A204.1 (cell line): Measurements from ENCODE around the gene PSMD2.

Experiments used
- FAIRE-seq: peaks from 2 replicates; lab custom pipeline; 2012; peaks lifted over from hg19 to GRCh38; lab: Jason Lieb, UNC

Gene PSMD2

GRCh38 chr3:184282941-184283340 lies 16.1 kb upstream of the PSMD2 start:
- FAIRE-seq = no peak

DNA sequence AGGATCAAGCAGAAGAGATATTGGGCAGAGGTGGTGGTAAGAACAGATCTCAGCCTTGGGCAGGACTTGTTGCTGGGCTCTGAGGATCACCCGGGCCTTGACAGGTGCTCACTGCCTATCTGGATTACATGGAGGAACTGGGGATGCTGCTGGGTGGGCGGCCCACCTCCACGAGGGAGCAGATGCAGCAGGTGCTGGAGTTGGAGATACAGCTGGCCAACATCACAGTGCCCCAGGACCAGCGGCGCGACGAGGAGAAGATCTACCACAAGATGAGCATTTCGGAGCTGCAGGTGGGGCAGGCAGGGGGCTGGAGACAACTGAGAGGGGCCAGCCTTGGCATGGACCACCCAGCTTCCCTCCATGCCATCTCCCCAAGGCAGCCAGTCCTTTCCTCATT lies 15.4 kb upstream of the PSMD2 start:
- FAIRE-seq = no peak

- FAIRE-seq = no peak
These were observed 14.3 kb upstream of the PSMD2 start for GRCh38 chr3:184284696-184285095.

DNA sequence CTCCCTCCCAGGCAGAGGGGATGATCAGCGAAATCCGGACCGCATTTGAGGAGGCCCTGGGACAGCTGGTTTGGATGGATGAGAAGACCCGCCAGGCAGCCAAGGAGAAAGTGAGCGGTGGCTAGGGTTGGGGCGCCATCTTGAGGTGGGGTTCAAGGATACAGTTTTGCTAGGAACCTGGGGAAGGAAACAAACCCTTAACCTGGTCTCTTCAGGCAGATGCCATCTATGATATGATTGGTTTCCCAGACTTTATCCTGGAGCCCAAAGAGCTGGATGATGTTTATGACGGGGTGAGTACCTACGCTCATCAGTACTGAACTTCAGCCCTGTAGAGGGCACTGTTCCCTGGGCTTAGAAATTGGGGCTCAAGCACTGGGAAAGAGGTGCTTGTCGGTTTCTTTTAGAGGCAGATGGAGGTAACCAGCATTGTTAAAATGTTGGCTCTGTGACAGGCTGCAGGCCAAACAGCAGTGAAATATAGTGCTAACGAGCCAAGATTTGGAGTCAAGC lies 9.6 kb upstream of the PSMD2 start:
- FAIRE-seq = no peak

DNA sequence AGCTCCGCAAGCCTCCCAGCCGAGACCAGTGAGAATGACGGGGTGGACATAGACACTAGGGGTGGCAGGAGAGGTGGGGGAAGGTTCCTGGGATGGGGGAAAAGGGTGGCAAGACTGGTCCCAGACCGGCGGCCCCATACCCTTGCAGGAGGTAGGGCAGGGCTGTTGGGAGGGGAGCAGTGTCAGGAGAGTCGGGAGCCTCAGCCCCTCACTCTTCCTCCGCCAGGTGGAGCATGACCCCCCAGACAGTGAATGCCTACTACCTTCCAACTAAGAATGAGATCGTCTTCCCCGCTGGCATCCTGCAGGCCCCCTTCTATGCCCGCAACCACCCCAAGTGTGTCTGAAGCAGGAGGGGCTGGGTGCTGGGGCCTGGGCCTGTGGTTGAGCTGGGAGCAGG lies 8.7 kb upstream of the PSMD2 start:
- no peak for FAIRE-seq

- no peak for FAIRE-seq
These were observed 7.8 kb upstream of the PSMD2 start for GRCh38 chr3:184291044-184291737.

DNA sequence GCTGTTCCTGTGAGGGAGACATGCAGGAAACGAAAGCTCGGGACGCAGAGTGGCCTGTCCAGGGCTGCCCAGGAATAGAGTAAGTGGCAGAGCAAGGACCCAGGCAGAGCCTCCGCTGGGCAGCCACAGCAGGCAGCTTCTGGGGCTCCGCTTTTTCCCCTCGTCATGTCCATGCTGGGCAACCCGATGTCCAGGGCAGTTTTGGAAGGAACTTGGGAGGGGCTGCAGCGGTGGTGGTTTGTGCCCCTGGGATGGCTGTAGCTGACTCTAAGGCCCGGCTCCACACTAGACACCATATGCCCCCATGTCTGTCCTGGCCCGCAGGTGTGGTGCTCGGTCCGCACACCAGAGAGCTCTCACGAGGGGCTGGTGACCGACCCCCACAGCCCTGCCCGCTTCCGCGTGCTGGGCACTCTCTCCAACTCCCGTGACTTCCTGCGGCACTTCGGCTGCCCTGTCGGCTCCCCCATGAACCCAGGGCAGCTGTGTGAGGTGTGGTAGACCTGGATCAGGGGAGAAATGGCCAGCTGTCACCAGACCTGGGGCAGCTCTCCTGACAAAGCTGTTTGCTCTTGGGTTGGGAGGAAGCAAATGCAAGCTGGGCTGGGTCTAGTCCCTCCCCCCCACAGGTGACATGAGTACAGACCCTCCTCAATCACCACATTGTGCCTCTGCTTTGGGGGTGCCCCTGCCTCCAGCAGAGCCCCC lies 7.1 kb upstream of the PSMD2 start:
- FAIRE-seq = no peak

GRCh38 chr3:184295771-184296170 lies 3.3 kb upstream of the PSMD2 start:
- no peak for FAIRE-seq

DNA sequence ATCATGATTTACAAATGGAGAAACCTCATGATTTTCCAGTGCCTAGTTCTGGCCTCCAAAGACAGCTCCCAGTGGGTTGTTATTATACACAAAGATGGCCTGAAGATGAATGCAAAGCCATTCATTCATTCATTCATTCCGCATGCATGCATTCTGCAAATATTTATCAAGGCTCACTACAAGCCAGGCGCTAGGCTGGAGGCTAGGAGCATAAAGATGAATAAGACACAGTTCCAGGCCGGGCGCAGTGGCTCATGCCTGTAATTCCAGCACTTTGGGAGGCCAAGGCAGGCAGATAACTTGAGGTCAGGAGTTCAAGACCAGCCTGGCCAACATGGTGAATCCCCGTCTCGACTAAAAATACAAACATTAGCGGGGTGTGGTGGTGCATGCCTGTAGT lies 2.4 kb upstream of the PSMD2 start:
- no peak for FAIRE-seq

DNA sequence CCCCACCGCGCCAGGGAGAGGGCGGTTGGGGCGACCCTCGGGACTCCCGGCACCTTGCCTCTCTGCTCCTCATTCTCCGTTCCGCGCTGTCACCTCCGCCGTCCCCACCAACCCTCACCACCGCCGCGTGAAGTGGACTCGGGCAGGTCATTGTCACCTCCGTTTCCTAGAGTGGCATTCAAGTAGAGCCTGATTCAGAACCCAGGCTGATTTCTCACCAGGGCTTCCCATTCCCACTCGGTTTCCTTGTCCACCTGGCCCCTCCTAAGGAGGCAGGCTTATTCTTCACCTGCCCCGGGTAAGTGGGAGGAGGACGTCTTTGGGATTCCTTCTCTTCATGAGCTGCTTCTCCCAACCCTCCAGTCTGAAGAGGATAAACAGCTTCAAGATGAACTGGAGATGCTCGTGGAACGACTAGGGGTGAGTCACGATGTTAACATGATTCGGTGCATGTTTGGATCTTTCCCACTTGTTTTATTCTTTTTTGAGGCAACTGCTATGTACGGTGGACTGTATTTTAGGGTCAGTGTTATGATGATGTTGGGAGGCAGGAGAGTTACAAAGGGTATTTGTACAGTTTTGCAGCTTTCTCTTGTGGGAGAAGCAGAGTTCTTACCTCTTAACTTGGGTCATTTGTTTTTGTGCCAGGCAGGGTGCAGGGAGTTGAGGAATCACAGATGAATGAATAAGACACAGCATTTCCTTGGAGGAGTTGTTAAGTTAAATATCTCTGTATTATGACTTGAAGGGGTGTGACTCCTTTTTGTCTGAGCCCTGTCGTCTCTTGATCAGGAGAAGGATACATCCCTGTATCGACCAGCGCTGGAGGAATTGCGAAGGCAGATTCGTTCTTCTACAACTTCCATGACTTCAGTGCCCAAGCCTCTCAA lies 692 bp downstream of the PSMD2 start:
- no peak for FAIRE-seq

GRCh38 chr3:184300378-184300720 lies 1.3 kb downstream of the PSMD2 start:
- no peak for FAIRE-seq

- no peak for FAIRE-seq
These were observed 6.5 kb downstream of the PSMD2 start for GRCh38 chr3:184305577-184305976.

DNA sequence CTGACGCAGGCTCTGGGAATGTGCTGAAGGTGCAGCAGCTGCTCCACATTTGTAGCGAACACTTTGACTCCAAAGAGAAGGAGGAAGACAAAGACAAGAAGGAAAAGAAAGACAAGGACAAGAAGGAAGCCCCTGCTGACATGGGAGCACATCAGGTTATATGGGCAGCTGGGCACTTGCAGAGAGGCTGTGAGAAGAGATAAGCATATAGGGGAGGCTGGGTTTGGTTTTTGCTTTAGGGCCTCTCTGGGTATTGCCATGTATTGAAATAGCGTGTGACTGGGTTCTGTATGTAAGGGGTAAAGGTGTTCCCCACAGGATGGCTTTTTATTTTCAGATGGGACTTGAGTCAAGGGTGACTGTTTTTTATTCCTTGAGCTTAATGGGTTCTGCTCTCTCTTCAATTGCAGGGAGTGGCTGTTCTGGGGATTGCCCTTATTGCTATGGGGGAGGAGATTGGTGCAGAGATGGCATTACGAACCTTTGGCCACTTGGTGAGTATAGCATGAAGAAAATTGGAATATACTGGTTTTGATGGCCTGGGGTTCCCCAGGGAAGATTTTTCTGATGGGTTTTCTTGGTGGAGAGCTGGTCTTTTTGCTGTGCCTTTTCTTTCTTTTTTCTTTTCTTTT lies 7.4 kb downstream of the PSMD2 start:
- FAIRE-seq = no peak

DNA sequence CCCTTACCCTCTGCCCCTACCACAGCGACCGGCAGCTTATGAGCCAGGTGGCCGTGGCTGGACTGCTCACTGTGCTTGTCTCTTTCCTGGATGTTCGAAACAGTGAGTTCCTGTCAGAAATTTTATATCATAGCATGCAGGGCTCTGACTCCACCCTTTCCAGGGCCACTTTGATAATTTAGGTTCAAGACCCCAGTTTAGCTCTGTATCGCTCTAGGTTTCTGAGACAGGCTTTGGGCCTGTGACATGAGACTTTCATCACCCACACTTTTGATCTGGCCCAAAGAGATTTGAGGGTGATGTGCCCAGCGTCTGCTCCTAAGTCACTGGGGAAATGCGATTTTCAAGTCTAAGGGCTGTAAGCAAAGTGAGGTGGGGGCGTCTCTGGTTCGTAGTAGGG lies 8.9 kb downstream of the PSMD2 start:
- no peak for FAIRE-seq

DNA sequence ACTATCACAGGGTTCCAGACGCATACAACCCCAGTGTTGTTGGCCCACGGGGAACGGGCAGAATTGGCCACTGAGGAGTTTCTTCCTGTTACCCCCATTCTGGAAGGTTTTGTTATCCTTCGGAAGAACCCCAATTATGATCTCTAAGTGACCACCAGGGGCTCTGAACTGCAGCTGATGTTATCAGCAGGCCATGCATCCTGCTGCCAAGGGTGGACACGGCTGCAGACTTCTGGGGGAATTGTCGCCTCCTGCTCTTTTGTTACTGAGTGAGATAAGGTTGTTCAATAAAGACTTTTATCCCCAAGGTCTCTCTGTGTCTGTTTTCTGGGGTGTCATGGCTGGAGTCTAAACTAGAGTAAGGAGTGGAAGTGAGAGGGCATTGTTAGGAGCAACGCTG lies 9.7 kb downstream of the PSMD2 start:
- no peak for FAIRE-seq

GRCh38 chr3:184311633-184312032 lies 12.6 kb downstream of the PSMD2 start:
- no peak for FAIRE-seq

DNA sequence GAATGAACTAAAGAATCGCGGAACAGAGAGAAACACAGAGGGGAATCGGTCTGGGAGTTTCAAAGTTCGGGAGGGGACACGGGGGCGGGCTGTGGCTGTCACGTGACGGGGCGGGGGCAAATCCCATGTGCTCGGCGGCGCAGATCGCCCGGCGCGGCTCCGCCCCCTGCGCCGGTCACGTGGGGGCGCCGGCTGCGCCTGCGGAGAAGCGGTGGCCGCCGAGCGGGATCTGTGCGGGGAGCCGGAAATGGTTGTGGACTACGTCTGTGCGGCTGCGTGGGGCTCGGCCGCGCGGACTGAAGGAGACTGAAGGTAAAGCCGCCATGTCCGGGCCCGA lies 15.3 kb downstream of the PSMD2 start, which contains the start of gene EIF4G1:
Gene EIF4G1 (plus strand): TSS at position 244 of the 337 bp plus-strand sequence. CDS start 1,191 bp downstream, outside the sequence.
- FAIRE-seq = no peak

- no peak for FAIRE-seq
These were observed 15.9 kb downstream of the PSMD2 start for GRCh38 chr3:184314700-184315542.

DNA sequence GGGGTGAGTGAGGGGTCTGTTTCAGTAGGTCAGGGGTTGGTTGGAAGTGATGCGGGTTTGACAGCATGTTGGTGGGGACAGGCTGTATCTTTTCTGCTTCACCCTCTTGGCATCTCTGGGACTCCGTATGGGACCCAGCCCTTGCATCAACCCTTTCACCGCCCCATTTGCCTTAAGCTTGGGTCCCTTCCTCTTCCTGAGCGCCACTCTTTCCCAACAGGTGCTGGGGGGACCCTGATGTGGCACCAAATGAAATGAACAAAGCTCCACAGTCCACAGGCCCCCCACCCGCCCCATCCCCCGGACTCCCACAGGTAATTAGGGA lies 16.5 kb downstream of the PSMD2 start:
- no peak for FAIRE-seq

GRCh38 chr3:184315871-184316661 lies 17.0 kb downstream of the PSMD2 start:
- FAIRE-seq = no peak

DNA sequence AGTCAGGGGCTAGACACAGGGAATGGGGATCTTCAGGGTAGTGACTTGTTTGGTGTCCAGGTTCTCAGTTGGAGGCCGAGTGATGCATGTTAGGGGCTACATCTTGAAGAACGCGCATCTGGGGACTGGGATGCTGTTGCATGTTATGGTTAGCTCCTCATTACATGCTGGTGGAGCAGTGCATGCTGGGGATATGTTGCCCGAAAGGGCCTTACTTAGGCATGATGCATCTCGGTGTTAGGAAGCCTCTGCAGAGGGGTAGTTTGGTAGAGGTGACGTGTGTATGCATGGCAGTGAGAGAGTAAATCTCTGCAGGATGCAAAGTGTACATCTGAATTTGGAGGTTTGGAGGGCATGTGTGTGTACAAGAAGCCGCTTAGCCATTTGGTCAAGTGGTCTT lies 17.8 kb downstream of the PSMD2 start:
- FAIRE-seq = no peak
